Measurements from ENCODE around the gene ADAMTS9. TPM values are rescaled to one million over a fixed set of nuclear protein-coding genes. Genes with fewer than 3 reads are reported as not detected.

The ADAMTS9 gene
- total RNA-seq, 2 experiments from 2014 or later, result not detected

DNA sequence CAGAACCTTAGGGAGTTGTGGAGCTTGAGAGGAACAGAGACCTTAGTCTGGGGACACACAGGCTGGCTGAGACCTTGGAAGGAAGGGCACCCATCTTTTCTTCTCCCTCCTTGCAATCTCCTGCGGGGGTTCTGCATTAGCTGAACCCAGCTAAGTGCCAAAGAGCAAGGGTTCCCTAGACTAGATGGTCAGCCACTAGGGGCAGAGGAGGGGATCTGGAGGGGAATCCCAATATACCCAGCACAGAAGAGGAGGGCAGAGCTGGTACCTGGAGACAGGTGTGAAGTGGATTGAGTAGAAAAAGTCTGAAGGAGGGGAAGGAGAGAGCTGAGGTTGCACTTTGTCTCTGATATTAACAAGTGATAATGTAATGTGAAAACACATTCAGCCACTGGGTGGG, 212.8 kb downstream of the ADAMTS9 start:
- no peak overlapping the region for H3K4me3 Mint-ChIP-seq
- H3K27me3 Mint-ChIP-seq, result peaks cover 54% of the 10 kb centered on the region
- no peak overlapping the region for H3K4me3 ChIP-seq (ENCODE audit: low read length)
- ChIA-PET CTCF (no interaction called here), POLR2A (no interaction called here)
- no peaks in the 10 kb centered on the region for H3K36me3 ChIP-seq (ENCODE audit: insufficient read depth, low read length)
- ATAC-seq (ENCODE audit: poor library complexity) (no peak), DNase-seq (no peak)
- H3K27ac ChIP-seq (ENCODE audit: low read depth in 1 of 2, low read length in 2 of 2), result no peak overlapping the region
- no peaks in the 10 kb centered on the region for H3K4me1 Mint-ChIP-seq (ENCODE audit: low read depth)
- intact Hi-C loops (cut with DNase I, micrococcal nuclease), result no loop called here
- no peak overlapping the region for H3K27ac Mint-ChIP-seq
- H3K9me3 Mint-ChIP-seq, result no peaks in the 10 kb centered on the region
- no peaks in the 10 kb centered on the region for H3K4me1 ChIP-seq (ENCODE audit: insufficient read depth, low read length)
- TF ChIP-seq, protein P1, sequence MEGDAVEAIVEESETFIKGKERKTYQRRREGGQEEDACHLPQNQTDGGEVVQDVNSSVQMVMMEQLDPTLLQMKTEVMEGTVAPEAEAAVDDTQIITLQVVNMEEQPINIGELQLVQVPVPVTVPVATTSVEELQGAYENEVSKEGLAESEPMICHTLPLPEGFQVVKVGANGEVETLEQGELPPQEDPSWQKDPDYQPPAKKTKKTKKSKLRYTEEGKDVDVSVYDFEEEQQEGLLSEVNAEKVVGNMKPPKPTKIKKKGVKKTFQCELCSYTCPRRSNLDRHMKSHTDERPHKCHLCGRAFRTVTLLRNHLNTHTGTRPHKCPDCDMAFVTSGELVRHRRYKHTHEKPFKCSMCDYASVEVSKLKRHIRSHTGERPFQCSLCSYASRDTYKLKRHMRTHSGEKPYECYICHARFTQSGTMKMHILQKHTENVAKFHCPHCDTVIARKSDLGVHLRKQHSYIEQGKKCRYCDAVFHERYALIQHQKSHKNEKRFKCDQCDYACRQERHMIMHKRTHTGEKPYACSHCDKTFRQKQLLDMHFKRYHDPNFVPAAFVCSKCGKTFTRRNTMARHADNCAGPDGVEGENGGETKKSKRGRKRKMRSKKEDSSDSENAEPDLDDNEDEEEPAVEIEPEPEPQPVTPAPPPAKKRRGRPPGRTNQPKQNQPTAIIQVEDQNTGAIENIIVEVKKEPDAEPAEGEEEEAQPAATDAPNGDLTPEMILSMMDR (IDR thresholded peaks at IDR 0.05), result no peak
- H3K9me3 ChIP-seq (ENCODE audit: control insufficient read depth in 1 of 2, insufficient read depth in 1 of 2, low read length in 2 of 2), result no peaks in the 10 kb centered on the region
- no peaks in the 10 kb centered on the region for H3K27me3 ChIP-seq (ENCODE audit: control insufficient read depth in 1 of 2, insufficient read depth in 2 of 2, low read length in 2 of 2)
- H3K36me3 Mint-ChIP-seq (ENCODE audit: low read depth), result no peaks in the 10 kb centered on the region

DNA sequence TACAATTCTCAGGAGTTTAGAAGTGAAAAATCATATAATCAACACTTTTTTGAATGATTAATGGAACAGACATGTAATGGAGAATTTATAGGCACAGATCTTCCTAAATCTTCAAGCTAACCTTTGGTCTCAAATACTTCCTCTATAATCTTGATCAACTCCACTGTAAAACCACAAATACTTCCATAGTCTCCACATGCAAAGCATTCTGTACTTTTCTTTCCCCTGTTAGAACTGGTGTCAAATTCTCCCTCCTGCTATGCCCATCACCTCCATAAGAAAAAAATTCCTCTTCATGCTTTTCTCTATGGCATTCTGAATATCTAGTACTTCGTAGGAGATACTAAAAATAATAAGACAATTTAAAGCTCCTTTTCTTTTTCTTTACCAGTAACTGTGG, 214.3 kb downstream of the ADAMTS9 start:
- no peaks in the 10 kb centered on the region for H3K9me3 ChIP-seq (ENCODE audit: control insufficient read depth in 1 of 2, insufficient read depth in 1 of 2, low read length in 2 of 2)
- Mint-ChIP-seq H3K4me1 (ENCODE audit: low read depth) (no peaks in the 10 kb centered on the region), H3K4me3 (no peak overlapping the region), H3K27ac (no peak overlapping the region), H3K27me3 (peaks cover 64% of the 10 kb centered on the region), H3K9me3 (no peaks in the 10 kb centered on the region), H3K36me3 (ENCODE audit: low read depth) (no peaks in the 10 kb centered on the region)
- H3K36me3 ChIP-seq (ENCODE audit: insufficient read depth, low read length), result no peaks in the 10 kb centered on the region
- TF ChIP-seq, protein P1 (IDR thresholded peaks at IDR 0.05), result no peak
- H3K27me3 ChIP-seq (ENCODE audit: control insufficient read depth in 1 of 2, insufficient read depth in 2 of 2, low read length in 2 of 2), result no peaks in the 10 kb centered on the region
- H3K4me1 ChIP-seq (ENCODE audit: insufficient read depth, low read length), result no peaks in the 10 kb centered on the region
- H3K27ac ChIP-seq (ENCODE audit: low read depth in 1 of 2, low read length in 2 of 2), result no peak overlapping the region
- CTCF ChIA-PET, result interaction anchor here (0.6 to 0.7 kb wide), 2 partner anchors 1121 to 1438 kb away, joined by 3 to 4 read pairs; no protein-coding TSS in a partner anchor
- no peak for DNase-seq
- ATAC-seq (ENCODE audit: poor library complexity), result no peak
- intact Hi-C loops (cut with DNase I, micrococcal nuclease), result no loop called here
- no peak overlapping the region for H3K4me3 ChIP-seq (ENCODE audit: low read length)
- POLR2A ChIA-PET, result no interaction called here

DNA sequence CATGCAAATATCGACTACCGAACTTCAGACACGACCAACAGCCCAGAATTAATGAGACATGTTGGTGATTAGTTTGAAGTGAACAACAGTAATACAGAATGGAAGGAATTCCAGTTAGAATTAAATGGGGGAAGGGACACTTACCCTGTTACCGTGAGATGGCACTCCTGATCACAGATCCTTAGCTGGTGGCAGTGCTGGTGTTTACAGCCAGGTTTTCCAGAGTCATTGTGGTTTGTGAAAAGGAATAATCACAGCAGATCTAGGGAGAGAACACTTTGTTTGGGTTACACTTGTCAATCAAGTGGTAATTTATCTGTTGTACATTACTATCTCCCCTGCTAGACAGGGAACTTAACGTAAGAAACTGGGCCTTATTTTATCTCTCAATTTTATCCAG, 217.4 kb downstream of the ADAMTS9 start:
- Histone ChIP-seq H3K4me1 (ENCODE audit: insufficient read depth, low read length) (no peaks in the 10 kb centered on the region), H3K27ac (ENCODE audit: low read depth in 1 of 2, low read length in 2 of 2) (no peak overlapping the region), H3K4me3 (ENCODE audit: low read length) (no peak overlapping the region), H3K36me3 (ENCODE audit: insufficient read depth, low read length) (no peaks in the 10 kb centered on the region), H3K27me3 (ENCODE audit: control insufficient read depth in 1 of 2, insufficient read depth in 2 of 2, low read length in 2 of 2) (no peaks in the 10 kb centered on the region), H3K9me3 (ENCODE audit: control insufficient read depth in 1 of 2, insufficient read depth in 1 of 2, low read length in 2 of 2) (no peaks in the 10 kb centered on the region)
- TF ChIP-seq, protein P1 (IDR thresholded peaks at IDR 0.05), result no peak
- Mint-ChIP-seq H3K36me3 (ENCODE audit: low read depth) (no peaks in the 10 kb centered on the region), H3K27ac (no peak overlapping the region), H3K4me3 (no peak overlapping the region), H3K9me3 (no peaks in the 10 kb centered on the region), H3K27me3 (peaks cover 63% of the 10 kb centered on the region), H3K4me1 (ENCODE audit: low read depth) (no peaks in the 10 kb centered on the region)
- ATAC-seq (ENCODE audit: poor library complexity) (no peak), DNase-seq (no peak)
- POLR2A ChIA-PET, result no interaction called here
- intact Hi-C loops (cut with DNase I, micrococcal nuclease), result no loop called here
- CTCF ChIA-PET, result no interaction called here

All from CD4-positive, alpha-beta T cell (primary cell).